Neural progenitor cell (in vitro differentiated cells): Measurements from ENCODE around the gene AP4M1.

Experiments
- EZH2 ChIP-seq: fragments of 200-600 bp; sonication (generic); IDR thresholded peaks from 2 replicates; pipeline ENCODE4 v1.6.1; 2017; ENCODE audit warnings: antibody characterized with exemption, mild to moderate bottlenecking, moderate library complexity
- EZH2phosphoT487 ChIP-seq: fragments of 200-600 bp; sonication (generic); IDR thresholded peaks from 2 replicates; pipeline ENCODE4 v1.6.1; 2017; ENCODE audit warnings: antibody characterized with exemption
- TF ChIP-seq, protein P1 (sequence below): fragments of 200-600 bp; sonication (generic); IDR thresholded peaks from 2 replicates; pipeline ENCODE4 v1.5.1; 2017; ENCODE audit warnings: antibody characterized with exemption, mild to moderate bottlenecking

DNA sequence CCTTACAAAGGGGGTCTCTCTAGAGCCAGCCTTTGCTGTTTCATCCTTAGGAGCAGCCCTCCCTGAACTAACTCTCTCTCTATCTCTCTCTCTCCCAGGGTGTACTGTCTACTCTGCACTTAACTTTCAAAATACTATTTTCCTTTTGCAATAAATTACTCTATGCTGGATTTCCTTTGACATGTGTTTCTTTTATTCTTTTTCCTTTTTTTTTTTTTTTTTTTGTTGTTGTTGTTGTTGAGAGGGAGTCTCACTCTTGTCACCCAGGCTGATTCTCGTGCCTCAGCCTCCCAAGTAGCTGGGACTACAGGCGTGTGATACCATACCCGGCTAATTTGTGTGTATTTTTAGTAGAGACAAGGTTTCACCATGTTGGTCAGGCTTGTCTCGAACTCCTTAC lies 18.5 kb upstream of the AP4M1 start:
- TF ChIP-seq, protein P1, sequence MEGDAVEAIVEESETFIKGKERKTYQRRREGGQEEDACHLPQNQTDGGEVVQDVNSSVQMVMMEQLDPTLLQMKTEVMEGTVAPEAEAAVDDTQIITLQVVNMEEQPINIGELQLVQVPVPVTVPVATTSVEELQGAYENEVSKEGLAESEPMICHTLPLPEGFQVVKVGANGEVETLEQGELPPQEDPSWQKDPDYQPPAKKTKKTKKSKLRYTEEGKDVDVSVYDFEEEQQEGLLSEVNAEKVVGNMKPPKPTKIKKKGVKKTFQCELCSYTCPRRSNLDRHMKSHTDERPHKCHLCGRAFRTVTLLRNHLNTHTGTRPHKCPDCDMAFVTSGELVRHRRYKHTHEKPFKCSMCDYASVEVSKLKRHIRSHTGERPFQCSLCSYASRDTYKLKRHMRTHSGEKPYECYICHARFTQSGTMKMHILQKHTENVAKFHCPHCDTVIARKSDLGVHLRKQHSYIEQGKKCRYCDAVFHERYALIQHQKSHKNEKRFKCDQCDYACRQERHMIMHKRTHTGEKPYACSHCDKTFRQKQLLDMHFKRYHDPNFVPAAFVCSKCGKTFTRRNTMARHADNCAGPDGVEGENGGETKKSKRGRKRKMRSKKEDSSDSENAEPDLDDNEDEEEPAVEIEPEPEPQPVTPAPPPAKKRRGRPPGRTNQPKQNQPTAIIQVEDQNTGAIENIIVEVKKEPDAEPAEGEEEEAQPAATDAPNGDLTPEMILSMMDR: no peak
- no peak for TF ChIP-seq EZH2phosphoT487
- no peak for TF ChIP-seq EZH2
